ENCODE results near the gene CSTB.

The CSTB gene

DNA sequence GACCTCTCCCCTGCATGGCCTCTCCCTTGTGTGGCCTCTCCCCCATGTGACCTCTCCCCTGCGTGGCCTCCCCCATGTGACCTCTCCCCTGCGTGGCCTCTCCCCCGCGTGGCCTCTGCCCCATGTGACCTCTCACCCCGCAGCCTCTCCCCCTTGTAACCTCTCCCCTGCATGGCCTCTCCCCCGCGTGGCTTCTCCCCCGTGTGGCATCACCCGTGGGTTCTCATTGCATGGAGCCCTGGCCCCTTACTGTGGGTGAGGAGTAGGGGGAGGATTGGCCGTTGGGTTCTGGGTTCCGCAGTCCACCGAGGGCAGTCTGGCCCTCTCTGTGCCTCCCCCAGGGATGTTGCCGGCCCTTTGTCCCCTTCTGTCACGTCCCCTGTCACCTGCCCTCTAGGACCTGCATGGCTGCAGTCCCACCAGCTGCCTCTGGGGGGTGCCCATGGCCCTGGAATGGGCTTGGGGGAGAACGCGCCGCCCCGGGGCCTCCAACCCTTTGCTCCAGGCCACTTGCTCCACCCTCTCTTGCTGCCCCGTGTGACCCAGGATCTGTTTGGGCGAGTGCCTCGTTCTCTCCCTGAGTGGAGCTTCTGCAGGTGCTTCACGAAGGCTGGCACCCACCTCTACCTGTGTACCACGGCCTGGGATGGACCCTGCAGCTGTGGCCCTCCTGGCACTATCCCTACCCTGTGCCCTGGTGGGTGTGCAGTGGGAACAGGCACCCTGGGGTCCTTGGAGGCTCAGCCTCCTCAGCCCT is 34.6 kb upstream of the CSTB start:
- peak; percentile 93 for DNase-seq

DNA sequence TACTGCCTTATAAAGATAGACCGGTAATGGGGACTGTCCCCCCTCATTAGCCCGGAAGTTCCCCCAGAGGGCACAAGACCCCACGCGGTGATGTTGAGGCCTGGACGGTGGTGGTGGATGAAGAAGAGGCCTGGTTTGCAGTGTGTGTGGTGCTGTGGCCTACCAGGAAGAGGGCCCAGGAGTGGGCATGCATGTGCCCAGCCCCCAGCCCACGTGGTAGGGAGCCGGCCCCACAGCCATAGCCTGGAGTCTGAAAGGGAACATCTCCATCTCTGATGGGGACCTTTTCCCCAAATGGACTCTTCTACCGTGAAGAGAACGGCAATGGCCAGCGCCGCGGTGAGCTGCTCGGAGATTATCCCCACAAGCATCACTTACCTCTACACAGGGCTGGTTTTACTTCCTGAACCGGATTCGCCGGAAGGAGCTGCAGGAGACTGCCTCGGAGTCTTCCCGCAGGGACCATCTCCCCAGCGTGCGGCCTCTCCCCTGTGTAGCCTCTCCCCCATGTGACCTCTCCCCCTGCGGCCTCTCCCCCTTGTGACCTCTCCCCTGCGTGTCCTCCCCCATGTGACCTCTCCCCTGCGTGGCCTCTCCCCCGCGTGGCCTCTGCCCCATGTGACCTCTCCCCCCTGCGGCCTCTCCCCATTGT is 33.9 kb upstream of the CSTB start:
- DNase-seq: peak; percentile 15

DNA sequence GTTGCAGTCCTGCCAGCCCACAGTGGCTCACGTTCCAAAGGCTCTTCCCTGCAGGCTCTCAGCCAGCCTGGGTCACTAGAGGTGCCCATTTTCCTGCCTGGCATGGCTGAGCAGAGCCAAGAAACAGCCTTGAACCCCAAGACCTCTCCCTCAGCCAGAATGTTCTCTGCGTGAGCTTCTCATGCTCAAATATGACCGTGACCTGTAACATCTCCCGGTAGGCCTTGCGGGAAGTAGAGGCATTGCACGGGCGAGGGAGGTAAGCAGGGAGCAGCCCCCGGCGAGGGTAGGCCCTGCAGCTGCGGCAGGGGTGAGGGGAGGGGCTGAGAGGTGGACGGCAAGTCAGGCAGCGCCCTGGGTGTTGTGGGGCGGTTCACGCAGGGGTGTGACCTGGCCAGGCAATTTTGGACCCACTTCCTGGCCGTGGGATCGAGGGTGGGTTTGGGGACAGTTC is 33.3 kb upstream of the CSTB start:
- no peak for DNase-seq

DNA sequence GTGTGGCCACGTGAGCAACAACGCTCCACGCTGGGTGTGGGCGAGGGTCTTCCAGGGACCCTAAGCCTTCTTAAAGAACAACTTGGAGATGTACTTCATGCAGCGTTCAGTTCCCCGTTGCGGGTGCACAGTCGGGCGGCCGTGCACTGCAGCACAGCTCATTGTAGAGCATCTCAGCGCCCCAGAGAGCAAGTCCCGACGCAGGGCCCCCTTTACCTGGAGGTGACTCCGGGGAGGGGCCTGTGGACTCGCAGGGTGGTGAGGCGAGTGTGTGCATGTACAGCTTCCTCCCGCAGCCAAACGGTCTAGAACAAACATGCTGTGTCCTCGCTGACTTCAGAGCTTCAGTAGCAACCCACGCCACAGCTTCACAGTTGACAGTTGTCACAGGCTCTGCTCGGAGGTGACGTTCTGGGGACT is 32.7 kb upstream of the CSTB start:
- peak; percentile 24 for DNase-seq

DNA sequence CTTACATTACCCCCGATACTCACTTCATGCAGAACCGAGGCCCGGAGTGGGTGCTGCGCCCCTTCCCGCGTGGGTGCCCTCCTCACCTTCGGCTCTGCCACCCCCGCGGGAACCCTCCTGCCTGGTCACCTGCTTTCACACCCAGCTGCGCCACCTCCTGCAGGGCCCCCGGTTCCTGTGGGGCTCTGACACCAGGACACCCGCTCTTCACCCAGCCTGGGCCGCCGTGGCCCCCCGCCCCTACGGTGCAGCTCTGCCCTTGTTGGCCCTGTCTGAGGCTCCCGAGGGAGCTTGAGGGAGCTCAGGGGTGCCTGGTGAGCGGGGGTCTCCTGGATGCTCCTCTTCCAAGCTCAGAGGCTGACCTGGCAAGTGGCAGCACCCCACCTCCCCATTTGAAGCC is 32.3 kb upstream of the CSTB start:
- no peak for DNase-seq

DNA sequence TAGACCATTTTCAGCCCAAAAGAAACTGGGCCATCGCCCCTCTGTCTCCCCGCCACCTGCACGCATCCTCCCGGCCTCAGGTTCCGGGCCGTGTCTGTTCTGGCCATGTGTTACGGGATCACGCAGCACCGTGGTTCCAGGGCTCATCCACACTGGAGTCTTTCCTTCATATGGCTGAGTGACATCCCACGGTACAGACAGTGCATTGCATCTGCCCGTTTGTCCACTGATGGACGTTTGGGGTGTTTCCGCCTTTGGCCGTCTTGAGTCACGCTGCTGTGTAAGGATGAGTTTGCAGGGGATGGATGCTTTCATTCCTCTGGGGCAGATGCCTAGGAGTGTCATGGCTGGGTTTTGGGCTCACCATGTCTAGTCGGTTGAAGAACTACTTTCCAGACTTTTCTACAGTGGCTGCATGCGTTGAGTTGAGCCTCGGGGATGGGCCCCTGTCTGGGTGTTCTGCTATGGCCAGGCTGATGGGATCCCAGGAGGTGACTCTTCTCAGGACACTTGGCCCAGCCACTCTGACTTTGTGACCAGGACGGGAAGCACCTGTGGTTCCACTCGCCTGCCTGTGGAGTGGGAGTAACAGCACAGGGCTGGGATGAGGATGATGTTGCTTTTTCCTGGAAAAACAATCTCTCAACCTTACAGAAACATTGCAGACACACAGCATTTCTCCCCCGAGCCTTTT is 30.1 kb upstream of the CSTB start:
- DNase-seq: no peak

DNA sequence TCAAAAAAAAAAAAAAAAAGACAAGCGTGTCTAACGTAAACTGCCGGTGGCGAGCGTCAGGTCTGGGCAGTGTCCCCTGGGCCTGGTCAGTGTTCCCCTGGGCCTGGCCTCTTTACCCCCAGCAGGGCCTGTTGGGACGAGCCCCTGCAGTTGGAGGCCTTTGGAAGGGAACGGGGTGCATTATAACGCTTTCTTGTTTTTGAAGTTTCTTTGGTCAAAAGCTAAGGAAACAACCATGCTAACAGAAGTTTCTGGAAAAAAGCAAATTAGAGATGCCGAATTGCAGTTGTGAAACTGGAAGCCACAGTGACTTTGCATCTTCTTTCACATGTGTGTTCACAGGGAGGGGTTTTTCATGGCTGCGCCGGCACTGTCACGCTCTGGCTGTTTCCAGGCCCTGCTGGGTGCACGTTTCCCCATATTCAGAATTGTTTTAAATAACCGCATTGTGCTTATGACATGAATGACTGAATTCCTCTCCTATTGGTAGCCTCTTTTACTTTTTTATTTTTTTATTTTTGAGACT is 29.2 kb upstream of the CSTB start:
- no peak for DNase-seq

DNA sequence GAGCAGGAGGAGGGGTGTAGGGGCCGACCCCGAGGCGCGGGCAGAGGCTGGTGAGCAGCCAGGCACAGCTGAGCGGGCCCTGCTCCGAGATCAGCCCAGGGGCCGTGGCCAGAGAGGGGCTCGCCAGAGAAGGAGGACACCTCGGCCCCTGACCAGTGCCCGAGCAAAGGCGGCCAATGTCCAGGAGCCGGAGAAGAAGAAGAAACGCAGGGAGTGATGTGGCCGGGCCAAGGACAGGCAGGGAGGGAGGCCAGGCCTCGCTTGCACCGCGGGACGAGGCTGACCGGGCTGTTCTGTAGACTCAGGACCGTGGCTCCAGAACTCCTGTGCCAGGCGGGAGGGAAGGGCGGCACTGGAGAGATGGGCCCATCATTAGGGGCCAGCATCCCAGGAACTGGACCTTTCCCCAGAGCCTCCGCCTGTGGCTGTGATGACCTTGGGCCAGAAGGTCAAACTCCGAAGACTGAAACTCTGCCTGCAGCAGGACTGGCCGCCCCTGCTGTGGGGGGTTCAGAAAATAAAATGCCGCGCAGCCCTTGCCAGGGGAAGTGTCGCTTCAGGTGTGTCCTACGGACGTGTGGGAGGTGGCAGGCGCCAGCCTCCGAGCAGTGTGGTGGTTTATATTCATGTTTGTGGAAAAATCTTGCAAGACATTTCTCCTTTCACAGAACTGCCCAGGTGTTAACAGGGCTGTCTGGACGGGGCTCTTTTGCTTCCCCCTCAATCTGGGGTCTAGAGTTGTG is 27.6 kb upstream of the CSTB start:
- no peak for DNase-seq

DNA sequence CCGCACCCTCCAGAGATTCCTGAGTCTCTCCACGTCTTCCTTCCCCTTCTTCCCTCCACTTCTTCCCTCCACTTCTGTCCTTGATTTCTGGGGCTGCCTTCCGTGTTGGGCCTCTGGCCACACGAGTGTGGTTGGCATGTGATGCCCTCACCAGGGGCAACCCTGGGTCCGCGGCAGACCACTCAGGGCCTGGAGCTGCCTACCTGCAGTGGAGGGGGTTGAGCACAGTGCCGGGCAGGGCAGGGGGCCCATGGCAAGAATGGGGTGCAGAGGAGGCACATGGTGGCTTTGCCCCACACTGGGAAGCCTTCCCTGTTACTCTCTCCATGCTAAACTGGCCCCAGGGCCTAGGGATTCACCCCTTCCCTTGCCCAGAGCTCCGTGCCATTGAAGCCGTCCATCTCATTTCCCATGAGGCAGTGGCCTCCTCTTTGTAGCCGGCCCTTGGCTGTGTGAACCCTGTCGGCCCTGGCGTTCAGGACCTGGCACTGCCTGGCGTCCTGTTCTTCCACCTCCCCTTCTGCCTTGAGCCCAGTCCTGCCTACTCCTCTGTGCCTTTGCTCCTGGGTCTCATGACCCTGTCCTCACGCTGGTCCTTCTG is 26.7 kb upstream of the CSTB start:
- no peak for DNase-seq

DNA sequence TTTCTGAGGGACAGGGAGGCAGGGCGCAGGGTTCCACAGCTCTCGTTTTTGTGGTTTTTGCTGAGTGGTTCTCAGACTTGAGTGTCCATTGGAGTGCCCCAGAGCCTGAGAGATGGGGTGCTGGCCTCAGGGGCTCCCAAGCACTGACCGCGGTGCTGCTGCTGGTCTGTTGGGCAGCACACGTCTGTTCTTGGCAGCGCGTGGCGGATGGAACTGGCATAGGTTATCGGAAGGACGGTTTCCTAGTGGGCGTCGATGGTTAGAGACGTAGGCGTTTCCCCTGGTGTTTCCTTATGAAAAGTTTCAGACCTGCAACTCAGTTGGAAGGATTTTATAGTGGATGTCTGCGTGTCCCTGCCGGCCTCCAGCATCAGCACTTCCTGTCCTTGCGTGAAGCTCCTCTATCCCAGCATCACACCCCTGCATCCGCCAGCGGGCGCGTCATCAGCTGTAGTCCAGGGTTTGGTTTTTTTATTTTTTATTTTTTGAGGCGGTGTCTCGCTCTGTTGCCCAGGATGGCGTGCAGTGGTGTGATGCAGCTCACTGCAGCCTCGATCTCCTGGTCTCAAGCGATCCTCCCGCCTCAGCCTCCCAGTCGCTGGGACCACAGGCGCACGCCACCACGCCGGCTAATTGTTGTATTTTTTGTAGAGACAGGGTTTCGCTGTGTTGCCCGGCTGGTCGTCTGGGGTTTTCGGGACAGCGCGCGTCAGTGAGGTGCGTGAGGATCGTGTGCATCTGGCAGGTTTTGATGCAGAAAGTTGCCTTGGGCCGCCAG is 25.1 kb upstream of the CSTB start:
- DNase-seq: no peak

DNA sequence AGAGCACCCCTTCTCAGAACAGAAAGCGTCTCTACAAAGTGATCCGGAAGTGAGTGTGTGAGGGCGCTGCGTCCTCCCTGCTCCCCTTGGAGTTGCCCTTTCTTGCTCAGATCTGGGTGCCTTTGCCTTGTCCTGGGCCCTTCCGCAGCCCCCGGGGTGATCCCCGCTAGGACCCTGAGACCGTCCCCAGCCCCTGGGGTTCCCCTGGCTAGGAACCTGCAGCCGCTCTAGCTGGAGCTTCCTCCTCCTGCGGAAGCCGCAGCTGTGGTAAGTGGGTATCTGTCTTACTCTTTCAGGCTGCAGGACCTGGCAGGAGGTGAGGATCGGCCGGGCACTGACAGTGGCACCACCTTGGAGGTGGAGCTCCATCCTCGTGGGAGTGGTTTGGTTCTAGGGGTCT is 24.5 kb upstream of the CSTB start:
- no peak for DNase-seq

DNA sequence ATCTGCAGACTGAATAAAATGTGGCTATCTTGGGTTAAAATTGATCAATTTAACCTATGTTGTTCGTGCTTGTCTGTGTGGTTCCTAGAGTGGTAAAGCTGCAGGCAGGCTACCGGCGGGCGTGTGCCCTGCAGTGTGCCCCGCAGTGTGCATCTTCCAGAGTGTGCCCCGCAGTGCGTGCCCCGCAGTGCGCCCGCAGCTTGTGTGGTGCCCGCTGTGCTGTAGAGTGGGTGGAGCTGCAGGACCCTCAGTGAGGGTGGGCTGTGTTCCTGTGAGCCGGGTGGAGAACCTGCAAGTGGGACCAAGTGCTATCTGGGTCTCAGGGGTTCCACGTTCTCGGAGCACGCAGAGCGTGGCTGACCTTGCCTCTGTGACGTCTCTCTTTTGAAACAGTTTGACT is 24.0 kb upstream of the CSTB start:
- no peak for DNase-seq

DNA sequence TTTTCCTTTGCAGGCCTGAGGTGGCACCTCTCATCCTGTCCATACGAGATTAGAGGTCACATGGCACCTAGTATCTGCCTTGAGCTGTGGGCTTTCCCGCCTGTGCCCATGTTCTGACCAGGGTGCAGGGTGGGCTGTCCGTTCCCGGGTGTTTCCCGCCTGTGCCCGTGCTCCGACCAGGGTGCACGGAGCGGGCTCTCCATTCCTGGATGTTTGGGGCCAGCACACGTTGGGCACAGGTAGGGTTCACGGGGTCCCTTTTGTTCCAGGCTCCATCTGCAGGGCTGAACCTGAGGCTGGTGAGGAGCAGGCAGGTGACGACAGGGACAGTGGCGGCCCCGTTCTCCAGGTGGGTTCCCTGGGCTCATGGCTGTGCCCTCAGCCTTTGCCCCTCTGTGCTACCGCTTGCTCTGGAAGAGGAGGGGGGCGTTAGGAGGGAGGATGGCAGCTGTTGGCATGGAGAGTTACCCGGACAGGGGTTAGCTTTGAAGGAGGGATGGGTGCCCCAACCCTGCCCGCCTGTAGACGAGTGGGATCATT is 23.3 kb upstream of the CSTB start:
- no peak for DNase-seq

DNA sequence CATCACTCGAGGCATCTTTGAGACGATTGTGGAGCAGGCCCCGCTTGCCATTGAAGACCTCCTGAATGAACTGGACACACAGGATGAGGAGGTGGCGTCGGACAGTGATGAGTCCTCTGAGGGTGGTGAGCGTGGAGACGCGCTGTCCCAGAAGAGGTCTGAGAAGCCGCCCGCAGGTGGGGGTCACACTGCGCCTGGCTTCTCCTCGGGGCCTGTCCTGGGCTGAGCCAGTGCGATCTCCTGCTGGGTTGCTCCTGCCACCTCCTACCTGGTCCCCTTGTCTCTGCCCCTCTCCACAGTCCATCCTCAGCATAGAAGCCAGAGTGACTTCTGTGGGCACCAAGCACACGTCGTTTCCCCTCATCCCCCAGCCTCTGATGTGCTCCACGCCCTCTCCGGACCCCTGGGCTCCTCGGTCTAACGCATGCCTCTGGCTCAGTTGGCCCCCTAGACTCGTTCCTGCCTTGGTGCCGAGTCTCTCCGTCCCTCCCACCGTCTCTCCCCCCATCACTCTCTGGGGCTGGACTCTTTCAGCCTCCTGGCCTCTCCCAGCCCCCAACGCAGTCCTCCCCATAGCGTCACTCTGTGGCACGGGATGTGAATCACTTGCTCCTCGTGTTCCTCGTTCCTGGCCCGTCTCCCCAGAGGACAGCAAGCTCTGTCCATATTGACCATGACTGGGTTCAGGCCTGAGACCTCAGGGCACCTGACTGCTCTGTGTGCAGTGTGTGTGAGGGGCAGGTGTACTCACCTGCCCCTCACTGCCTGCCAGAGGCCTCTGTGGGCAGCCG is 22.0 kb upstream of the CSTB start:
- DNase-seq: no peak

DNA sequence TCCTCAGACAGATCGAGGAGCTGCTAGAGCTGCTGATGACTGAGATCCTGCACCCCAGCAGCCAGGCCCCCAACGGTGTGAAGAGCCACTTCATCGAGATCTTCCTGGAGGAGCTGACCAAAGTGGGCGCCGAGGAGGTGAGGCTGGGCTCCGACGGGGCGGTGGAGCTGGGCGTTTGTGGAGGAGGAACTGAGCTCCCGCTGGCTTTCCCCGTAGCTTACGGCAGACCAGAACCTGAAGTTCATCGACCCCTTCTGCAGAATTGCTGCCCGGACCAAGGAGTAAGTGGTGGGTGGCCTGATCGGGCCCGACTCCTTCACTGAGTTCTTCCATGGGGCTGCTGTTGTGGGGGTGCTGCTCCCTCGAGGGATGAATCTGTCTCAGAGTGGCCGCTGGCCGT is 21.3 kb upstream of the CSTB start:
- DNase-seq: no peak

DNA sequence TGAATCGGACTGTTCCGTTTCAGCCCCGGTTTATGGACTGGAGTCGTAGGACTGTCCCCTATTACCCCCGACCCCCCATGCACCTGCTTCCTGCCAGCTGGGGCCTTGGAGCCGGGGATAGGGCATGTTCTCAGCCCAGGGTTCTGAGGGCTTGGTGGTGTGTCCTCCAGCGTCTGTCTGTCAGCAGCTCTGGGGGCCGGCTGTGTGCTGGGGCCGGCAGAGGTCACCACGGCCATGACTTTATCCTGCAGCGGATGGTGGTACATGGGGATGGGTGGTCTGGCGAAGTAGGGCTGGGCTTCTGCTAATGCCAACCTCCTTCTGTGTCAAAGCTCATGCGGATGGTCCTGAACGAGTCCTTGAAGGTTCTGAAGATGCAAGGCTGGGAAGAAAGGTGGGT is 18.7 kb upstream of the CSTB start:
- DNase-seq: no peak

DNA sequence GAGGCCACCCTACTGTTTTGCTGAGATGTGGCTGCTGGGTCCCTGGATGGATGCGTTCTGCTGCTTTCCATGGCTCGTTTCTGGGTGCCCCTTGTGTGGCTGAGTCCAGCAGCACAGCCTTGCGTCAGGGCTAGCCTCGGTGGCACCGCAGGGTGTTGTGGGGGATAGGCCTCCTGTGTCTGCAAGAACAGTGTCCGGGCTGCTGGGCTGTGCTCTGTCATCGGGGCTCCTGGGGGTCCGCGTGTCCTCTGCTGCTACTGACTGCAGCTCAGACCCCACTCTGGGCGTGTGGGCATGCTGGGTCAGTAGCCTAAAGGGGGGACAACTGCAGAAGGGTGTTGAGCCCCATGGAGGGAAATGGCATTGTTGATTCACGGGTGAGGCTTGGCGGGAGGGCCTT is 18.2 kb upstream of the CSTB start:
- no peak for DNase-seq

DNA sequence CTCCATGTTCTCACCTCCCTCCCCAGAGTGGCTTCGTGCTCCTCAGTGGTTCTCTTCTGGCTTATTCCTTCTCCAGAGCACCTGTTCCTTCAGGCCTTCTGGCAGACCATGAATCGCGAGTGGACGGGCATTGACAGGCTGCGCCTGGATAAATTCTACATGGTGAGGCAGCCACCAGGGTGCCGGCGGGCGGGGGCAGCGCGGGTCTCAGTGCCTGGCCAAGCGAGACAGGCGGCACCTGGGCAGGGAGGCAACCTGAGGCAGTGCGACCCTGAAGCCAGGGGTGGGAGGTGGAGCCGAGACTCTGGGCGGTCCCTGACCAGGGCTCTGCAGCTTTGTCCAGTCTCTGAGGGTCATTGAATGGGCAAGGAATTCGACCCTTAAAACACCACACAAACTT is 17.1 kb upstream of the CSTB start:
- no peak for DNase-seq

DNA sequence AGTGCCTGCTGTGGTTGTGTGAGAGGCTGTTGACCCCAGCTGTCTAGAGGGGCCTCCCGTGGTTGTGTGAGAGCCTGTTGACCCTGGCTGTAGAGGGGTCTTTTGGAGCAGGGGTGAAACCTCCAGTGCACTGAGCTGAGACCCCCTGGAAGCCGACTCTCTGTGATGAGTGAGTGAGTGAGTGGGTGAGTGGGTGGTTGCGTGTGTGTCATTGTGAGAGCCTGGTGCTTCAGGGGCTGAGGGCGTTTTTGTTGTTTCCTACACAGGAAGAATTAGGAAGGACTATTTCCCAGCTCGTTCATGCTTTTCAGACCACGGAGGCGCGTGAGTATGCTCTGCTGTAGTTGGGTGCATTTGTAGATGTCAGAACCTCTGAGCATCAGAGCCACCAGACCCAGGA is 16.3 kb upstream of the CSTB start:
- DNase-seq: no peak

DNA sequence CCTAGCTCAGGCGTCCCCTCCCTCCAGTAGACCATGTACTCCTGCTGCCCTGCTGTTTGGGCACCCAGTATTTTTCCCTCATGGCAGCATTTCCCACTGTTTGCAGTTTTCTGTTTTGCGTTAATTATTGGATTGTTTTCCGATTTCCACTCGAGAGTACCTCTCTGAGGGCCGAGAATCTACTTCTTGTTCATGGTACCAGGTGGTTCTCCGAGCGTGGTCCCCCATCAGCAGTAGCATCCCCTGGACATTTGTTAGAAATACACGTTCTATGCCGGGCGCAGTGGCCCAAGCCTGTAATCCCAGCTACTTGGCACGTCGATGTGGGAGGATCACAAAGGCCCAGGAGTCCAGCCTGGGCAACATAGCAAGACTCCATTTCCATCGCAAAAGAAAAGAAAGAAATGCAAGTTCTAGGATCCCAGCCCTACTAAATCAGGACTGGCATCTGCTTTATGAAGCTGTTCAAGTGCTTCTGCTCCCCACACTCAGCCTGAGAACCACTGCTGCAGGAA is 14.0 kb upstream of the CSTB start:
- DNase-seq: peak; percentile 28
